ENCODE results near the gene PTX4. TPM values are rescaled to one million over a fixed set of nuclear protein-coding genes. Genes with fewer than 3 reads are reported as not detected.

The PTX4 gene
- total RNA-seq, 6 experiments from 2014 or later, result 0.14 to 0.24 (median 0.18) TPM; not detected in 2

GRCh38 chr16:1530883-1531637 lies 42.3 kb upstream of the PTX4 start:
- Mint-ChIP-seq H3K4me1 (ENCODE audit: low read depth) (peaks cover 51% of the 10 kb centered on the region), H3K27me3 (ENCODE audit: insufficient read depth) (peaks cover 3% of the 10 kb centered on the region), H3K27ac (peak overlapping the region; percentile 78), H3K36me3 (ENCODE audit: low read depth) (peaks cover 13% of the 10 kb centered on the region), H3K4me3 (peak overlapping the region; percentile 53), H3K9me3 (no peaks in the 10 kb centered on the region)
- DNase-seq, result peak; percentile 83
- peak; percentile 28; the same call in 1 of the 2 replicates for TF ChIP-seq CTCF (IDR thresholded peaks at IDR 0.05)

DNA sequence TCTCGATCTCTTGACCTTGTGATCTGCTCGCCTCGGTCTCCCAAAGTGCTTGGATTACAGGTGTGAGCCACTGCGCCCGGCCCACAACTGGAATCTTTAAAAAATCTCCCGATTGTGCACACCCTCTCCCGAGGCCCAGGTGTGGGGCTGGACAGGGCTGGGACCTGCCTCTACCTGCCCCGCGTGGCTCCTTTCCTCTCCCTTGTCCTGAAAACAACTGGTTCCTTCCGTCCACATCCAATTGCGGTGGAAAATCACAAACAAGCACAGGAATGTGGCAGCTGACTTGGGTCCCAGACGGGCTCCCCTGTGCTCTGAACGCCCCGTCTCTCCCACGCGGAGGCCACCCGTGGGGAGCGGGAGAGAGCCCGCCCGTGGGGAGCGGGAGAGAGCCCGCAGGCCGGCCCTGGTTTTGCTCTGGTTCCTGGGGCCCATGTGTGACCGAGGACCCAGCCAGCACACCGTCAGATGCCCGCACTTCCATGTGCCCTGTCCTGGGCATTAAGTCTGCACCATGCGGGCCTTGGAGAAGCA lies 41.7 kb upstream of the PTX4 start:
- DNase-seq, result no peak
- no peak for TF ChIP-seq CTCF (IDR thresholded peaks at IDR 0.05)
- no peak overlapping the region for H3K4me3 Mint-ChIP-seq
- H3K27me3 Mint-ChIP-seq (ENCODE audit: insufficient read depth), result peaks cover 3% of the 10 kb centered on the region
- no peaks in the 10 kb centered on the region for H3K9me3 Mint-ChIP-seq
- peak overlapping the region; percentile 78 for H3K27ac Mint-ChIP-seq
- peaks cover 49% of the 10 kb centered on the region for H3K4me1 Mint-ChIP-seq (ENCODE audit: low read depth)
- peaks cover 12% of the 10 kb centered on the region for H3K36me3 Mint-ChIP-seq (ENCODE audit: low read depth)

- DNase-seq, result no peak
- Mint-ChIP-seq H3K27ac (no peak overlapping the region), H3K4me1 (ENCODE audit: low read depth) (peaks cover 39% of the 10 kb centered on the region), H3K36me3 (ENCODE audit: low read depth) (peaks cover 4% of the 10 kb centered on the region; the same call in 1 of the 2 replicates), H3K4me3 (no peak overlapping the region), H3K9me3 (no peaks in the 10 kb centered on the region), H3K27me3 (ENCODE audit: insufficient read depth) (peaks cover 1% of the 10 kb centered on the region)
- no peak for TF ChIP-seq CTCF (IDR thresholded peaks at IDR 0.05)
These were observed 40.3 kb upstream of the PTX4 start for GRCh38 chr16:1528921-1529537.

GRCh38 chr16:1527836-1528811 lies 39.4 kb upstream of the PTX4 start:
- H3K4me3 Mint-ChIP-seq, result no peak overlapping the region
- H3K27ac Mint-ChIP-seq, result no peak overlapping the region; the same call in 1 of the 2 replicates
- peaks cover 36% of the 10 kb centered on the region for H3K4me1 Mint-ChIP-seq (ENCODE audit: low read depth)
- peaks cover 1% of the 10 kb centered on the region for H3K27me3 Mint-ChIP-seq (ENCODE audit: insufficient read depth)
- no peaks in the 10 kb centered on the region for H3K9me3 Mint-ChIP-seq
- DNase-seq, result no peak
- H3K36me3 Mint-ChIP-seq (ENCODE audit: low read depth), result peaks cover 4% of the 10 kb centered on the region; the same call in 1 of the 2 replicates
- TF ChIP-seq CTCF (IDR thresholded peaks at IDR 0.05), result no peak

Data from HFFc6 (cell line).